HepG2 (cell line): ENCODE data around the gene EEIG1. TPM values are rescaled to one million over a fixed set of nuclear protein-coding genes. Genes with fewer than 3 reads are reported as not detected.

Source experiments
- ATAC-seq: fragments of 200-7000 bp; cut with Tn5 transposase; 3 replicates; pipeline ENCODE4 v1.9.1; 2020; ENCODE audit warnings: mild to moderate bottlenecking, moderate library complexity
- BruUV-seq: library from RNA; stranded (reverse); fragments of 400-500 nt; replicated peaks from 2 replicates; lab custom pipeline; 2021; lab: Mats Ljungman, UMichigan
- CTCF ChIA-PET: fragments of 300-600 bp; formaldehyde crosslinking; extraction: SDS; loops from one replicate; lab custom pipeline; 2021; ENCODE audit warnings: low total read pairs, inconsistent platforms, low intra/inter-chr PET ratio; lab: Yijun Ruan, JAX
- POLR2A ChIA-PET: fragments of 350-600 bp; sonication (Branson Sonifier 250); formaldehyde crosslinking; loops from one replicate; lab custom pipeline; 2020; ENCODE audit warnings: antibody characterized with exemption, inconsistent platforms; lab: Yijun Ruan, JAX
- DNase-seq: peaks from one replicate; pipeline ENCODE4 v3.0.0-alpha.2; 2015; ENCODE audit warnings: low spot score
- FAIRE-seq: peaks from 3 replicates; lab custom pipeline; 2011; peaks lifted over from hg19 to GRCh38; lab: Jason Lieb, UNC
- H2AFZ ChIP-seq: one replicate; pipeline ENCODE4 v1.6.1; 2011; ENCODE audit warnings: low read length, inconsistent platforms
- H3K27ac ChIP-seq: fragments of 300-600 bp; 3 replicates; pipeline ENCODE4 v1.8.0; 2011; ENCODE audit warnings: mixed run types, mild to moderate bottlenecking, mixed read lengths, low read length, inconsistent platforms; ENCODE audit not compliant: insufficient read depth; ENCODE audit errors: extremely low read length
- H3K27me3 ChIP-seq, 2 experiments: fragments of 200-600 bp in 1 of 2; 2 replicates in 1 of 2; 3 replicates in 1 of 2; pipeline versions ENCODE4 v1.6.0 to v1.8.0; 2011; ENCODE audit warnings: low read length in 2 of 2, mild to moderate bottlenecking in 2 of 2, moderate library complexity in 2 of 2, inconsistent platforms in 1 of 2; ENCODE audit not compliant: insufficient read depth in 2 of 2, control insufficient read depth in 1 of 2
- H3K36me3 ChIP-seq, 2 experiments: fragments of 200-600 bp in 1 of 2; replicated peaks in 1 of 2; 2 replicates in 1 of 2; 3 replicates in 1 of 2; pipeline versions ENCODE4 v1.5.1 to v1.8.0; 2011; ENCODE audit warnings: low read length in 2 of 2, inconsistent platforms in 1 of 2; ENCODE audit not compliant: insufficient read depth in 2 of 2, control insufficient read depth in 1 of 2
- H3K4me1 ChIP-seq: 2 replicates; pipeline ENCODE4 v1.5.1; 2012; ENCODE audit warnings: low read length, inconsistent platforms; ENCODE audit not compliant: insufficient read depth
- H3K4me2 ChIP-seq: 2 replicates; pipeline ENCODE4 v1.6.0; 2011; ENCODE audit warnings: low read depth, low read length, inconsistent platforms
- H3K4me3 ChIP-seq, 3 experiments: fragments of 200-600 bp in 1 of 3; sonication (generic), shearing (Covaris generic) in 1 of 3; replicated peaks in 1 of 3; 2 replicates each; pipeline ENCODE4 v1.5.1; 2011 to 2016; ENCODE audit warnings: low read length in 3 of 3, inconsistent platforms in 2 of 3, low read depth in 2 of 3, mild to moderate bottlenecking in 2 of 3, control low read depth in 1 of 3, mixed read lengths in 1 of 3; ENCODE audit not compliant: insufficient read depth in 1 of 3
- H3K79me2 ChIP-seq: one replicate; pipeline ENCODE4 v1.6.1; 2011; ENCODE audit warnings: low read length, inconsistent platforms; ENCODE audit not compliant: insufficient read depth
- H3K9ac ChIP-seq: 2 replicates; pipeline ENCODE4 v1.6.0; 2011; ENCODE audit warnings: mild to moderate bottlenecking, low read depth, low read length, inconsistent platforms; ENCODE audit not compliant: insufficient read depth
- H3K9me3 ChIP-seq: 2 replicates; pipeline ENCODE4 v1.5.1; 2012; ENCODE audit warnings: mild to moderate bottlenecking, low read length
- H4K20me1 ChIP-seq: 2 replicates; pipeline ENCODE4 v1.6.0; 2011; ENCODE audit warnings: inconsistent platforms, mild to moderate bottlenecking, low read length, moderate library complexity; ENCODE audit not compliant: insufficient read depth
- GRHL1 ChIP-seq: sonication (generic); formaldehyde crosslinking; conservative IDR thresholded peaks from 2 replicates; pipeline ENCODE4 v1.8.0; 2022; ENCODE audit warnings: missing genetic modification reagents
- NCOR1 ChIP-seq: fragments of 200-600 bp; sonication (generic); IDR thresholded peaks from 2 replicates; pipeline ENCODE4 v1.7.0; 2017; ENCODE audit warnings: antibody characterized with exemption, low read length, borderline replicate concordance
- PCBP1 ChIP-seq: fragments of 200-400 bp; formaldehyde crosslinking; IDR thresholded peaks from 2 replicates; pipeline ENCODE4 v1.6.1; 2017; ENCODE audit warnings: mild to moderate bottlenecking, low read depth, low read length, borderline replicate concordance
- SETDB1 ChIP-seq: sonication (generic); formaldehyde crosslinking; IDR thresholded peaks from 2 replicates; pipeline ENCODE4 v1.5.1; 2020; ENCODE audit warnings: missing genetic modification reagents, mild to moderate bottlenecking, borderline replicate concordance
- SIX4 ChIP-seq: sonication (generic); formaldehyde crosslinking; IDR thresholded peaks from 2 replicates; pipeline ENCODE4 v1.4.0; 2020; ENCODE audit warnings: missing genetic modification reagents
- SNRNP70 ChIP-seq: fragments of 200-400 bp; formaldehyde crosslinking; IDR thresholded peaks from 2 replicates; pipeline ENCODE4 v1.6.1; 2017; ENCODE audit warnings: mild to moderate bottlenecking, low read depth, low read length, moderate library complexity
- ZBTB20 ChIP-seq: sonication (generic); formaldehyde crosslinking; IDR thresholded peaks from 2 replicates; pipeline ENCODE4 v1.8.1; 2023; ENCODE audit warnings: missing genetic modification reagents, low read depth, mild to moderate bottlenecking, borderline replicate concordance
- ZBTB25 ChIP-seq: IDR thresholded peaks from 2 replicates; pipeline ENCODE4 v1.6.1; 2018; ENCODE audit warnings: missing genetic modification reagents
- WGBS: methylation state at CpG from one replicate; pipeline ENCODE4 v1.1.6; 2017; ENCODE audit warnings: low lambda C conversion rate; 5-methylcytosine and 5-hydroxymethylcytosine counted together
- in situ Hi-C: cut with HindIII; loops from 2 replicates; pipeline ENCODE4 v1.10.0; 2017; ENCODE audit warnings: low pct_unique_long_range_greater_than_20kb; ENCODE audit not compliant: extremely low pct_ligation_motif_present
- intact Hi-C: fragments of 100-400 bp; cut with micrococcal nuclease; formaldehyde crosslinking; loops from one replicate; pipeline ENCODE4 v1.10.0; 2022; ENCODE audit not compliant: unreplicated experiment
- polyA plus RNA-seq, 8 experiments: library from polyadenylated mRNA; depleted of rRNA in 3 of 8; stranded (reverse) in 7 of 8; unstranded in 1 of 8; fragments of >200 nt; fragmentation: Illumina TruSeq in 4 of 8; extraction: Trizol in 4 of 8; gene quantifications; 2 replicates each; pipeline versions ENCODE4 v1.2.1 to v1.2.3, GENCODE V29; 2011 to 2016; ENCODE audit warnings: low read depth in 4 of 8, missing spikeins in 1 of 8, mixed read lengths in 1 of 8; ENCODE audit not compliant: insufficient read depth in 1 of 8
- total RNA-seq, 5 experiments: library from RNA; depleted of rRNA; stranded (reverse); fragments of >200 nt; fragmentation: Illumina TruSeq; extraction: Trizol; gene quantifications; 2 replicates each; pipeline ENCODE4 v1.2.3, GENCODE V29; 2016; ENCODE audit warnings: low read depth in 1 of 5

EEIG1 gene
- total and polyA plus RNA-seq, 2 of the 13 experiments (the other 11 are each of a cell fraction or from before 2014, with no cell fraction given): 16.6 to 25.2 TPM

GRCh38 chr9:127953768-127954505 is 26.9 kb downstream of the EEIG1 start (continued):
- TF ChIP-seq SIX4 (CRISPR knock-in tag): no peak

GRCh38 chr9:127953154-127953553 is 27.6 kb downstream of the EEIG1 start:
- H3K4me1 ChIP-seq: peaks cover 79% of the 10 kb centered on the region
- FAIRE-seq: no peak
- TF ChIP-seq PCBP1: no peak
- no peak for TF ChIP-seq NCOR1
- TF ChIP-seq ZBTB25 (CRISPR knock-in tag): no peak
- no peak for TF ChIP-seq SETDB1
- no peak for TF ChIP-seq SNRNP70
- no peak for TF ChIP-seq ZBTB20 (CRISPR knock-in tag)
- TF ChIP-seq GRHL1 (CRISPR knock-in tag): no peak
- H3K27me3 ChIP-seq: no peaks in the 10 kb centered on the region; a peak in 1 of 5 replicates
- DNase-seq: no peak
- in situ Hi-C loops: no loop called here
- ChIA-PET CTCF (interaction anchor here (1.6 kb wide), 1 partner anchor 10 kb away, joined by 7 read pairs; no protein-coding TSS in a partner anchor), POLR2A (interaction anchor here (1.0 to 1.6 kb wide), 7 partner anchors 9 to 150 kb away, joined by 3 to 6 read pairs (median 3); partner anchors contain the start of gene EEIG1)
- H2AFZ ChIP-seq: no peak overlapping the region
- ATAC-seq: no peak
- H3K36me3 ChIP-seq: no peaks in the 10 kb centered on the region; a peak in 1 of 5 replicates
- no peak overlapping the region for H3K9ac ChIP-seq
- no peak overlapping the region for H3K4me2 ChIP-seq
- peaks cover 78% of the 10 kb centered on the region for H3K79me2 ChIP-seq
- BruUV-seq: no TSS peak
- H3K27ac ChIP-seq: peak overlapping the region; percentile 96
- peaks cover 3% of the 10 kb centered on the region; the same call in 1 of the 2 replicates for H4K20me1 ChIP-seq
- intact Hi-C loops: no loop called here
- H3K4me3 ChIP-seq: no peak overlapping the region
- no peaks in the 10 kb centered on the region for H3K9me3 ChIP-seq
- 85% methylated on average over 1 of the region's 1 CpG for WGBS
